ENCODE measurements around the gene NOC2L.

NOC2L gene

DNA sequence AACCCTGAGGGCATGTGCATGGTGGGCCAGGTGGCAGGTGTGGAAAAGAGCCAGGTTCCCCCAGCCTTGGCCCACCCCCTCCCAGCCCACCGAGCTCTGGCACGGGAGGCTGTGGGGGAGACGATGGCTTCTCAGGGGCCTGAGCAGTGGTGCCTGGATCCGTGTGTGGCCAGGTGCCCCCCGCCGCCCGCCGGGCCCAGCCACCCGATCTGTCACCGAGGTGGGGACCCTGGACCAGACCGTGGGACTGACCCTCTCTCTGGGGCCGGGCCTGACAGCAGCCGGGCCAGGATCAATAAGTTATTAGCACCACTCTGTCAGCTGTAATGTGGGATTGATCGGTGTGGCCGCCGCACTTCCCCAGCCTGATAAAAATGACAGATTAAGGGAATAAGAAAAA lies 21.5 kb downstream of the NOC2L start:
- no peak for DNase-seq (ENCODE audit: low read depth)
- TF ChIP-seq, protein P1, sequence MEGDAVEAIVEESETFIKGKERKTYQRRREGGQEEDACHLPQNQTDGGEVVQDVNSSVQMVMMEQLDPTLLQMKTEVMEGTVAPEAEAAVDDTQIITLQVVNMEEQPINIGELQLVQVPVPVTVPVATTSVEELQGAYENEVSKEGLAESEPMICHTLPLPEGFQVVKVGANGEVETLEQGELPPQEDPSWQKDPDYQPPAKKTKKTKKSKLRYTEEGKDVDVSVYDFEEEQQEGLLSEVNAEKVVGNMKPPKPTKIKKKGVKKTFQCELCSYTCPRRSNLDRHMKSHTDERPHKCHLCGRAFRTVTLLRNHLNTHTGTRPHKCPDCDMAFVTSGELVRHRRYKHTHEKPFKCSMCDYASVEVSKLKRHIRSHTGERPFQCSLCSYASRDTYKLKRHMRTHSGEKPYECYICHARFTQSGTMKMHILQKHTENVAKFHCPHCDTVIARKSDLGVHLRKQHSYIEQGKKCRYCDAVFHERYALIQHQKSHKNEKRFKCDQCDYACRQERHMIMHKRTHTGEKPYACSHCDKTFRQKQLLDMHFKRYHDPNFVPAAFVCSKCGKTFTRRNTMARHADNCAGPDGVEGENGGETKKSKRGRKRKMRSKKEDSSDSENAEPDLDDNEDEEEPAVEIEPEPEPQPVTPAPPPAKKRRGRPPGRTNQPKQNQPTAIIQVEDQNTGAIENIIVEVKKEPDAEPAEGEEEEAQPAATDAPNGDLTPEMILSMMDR (conservative IDR thresholded peaks at IDR 0.05; ENCODE audit: low read depth, low read length), result no peak
- no peak overlapping the region for H3K4me3 ChIP-seq (ENCODE audit: low read length)

DNA sequence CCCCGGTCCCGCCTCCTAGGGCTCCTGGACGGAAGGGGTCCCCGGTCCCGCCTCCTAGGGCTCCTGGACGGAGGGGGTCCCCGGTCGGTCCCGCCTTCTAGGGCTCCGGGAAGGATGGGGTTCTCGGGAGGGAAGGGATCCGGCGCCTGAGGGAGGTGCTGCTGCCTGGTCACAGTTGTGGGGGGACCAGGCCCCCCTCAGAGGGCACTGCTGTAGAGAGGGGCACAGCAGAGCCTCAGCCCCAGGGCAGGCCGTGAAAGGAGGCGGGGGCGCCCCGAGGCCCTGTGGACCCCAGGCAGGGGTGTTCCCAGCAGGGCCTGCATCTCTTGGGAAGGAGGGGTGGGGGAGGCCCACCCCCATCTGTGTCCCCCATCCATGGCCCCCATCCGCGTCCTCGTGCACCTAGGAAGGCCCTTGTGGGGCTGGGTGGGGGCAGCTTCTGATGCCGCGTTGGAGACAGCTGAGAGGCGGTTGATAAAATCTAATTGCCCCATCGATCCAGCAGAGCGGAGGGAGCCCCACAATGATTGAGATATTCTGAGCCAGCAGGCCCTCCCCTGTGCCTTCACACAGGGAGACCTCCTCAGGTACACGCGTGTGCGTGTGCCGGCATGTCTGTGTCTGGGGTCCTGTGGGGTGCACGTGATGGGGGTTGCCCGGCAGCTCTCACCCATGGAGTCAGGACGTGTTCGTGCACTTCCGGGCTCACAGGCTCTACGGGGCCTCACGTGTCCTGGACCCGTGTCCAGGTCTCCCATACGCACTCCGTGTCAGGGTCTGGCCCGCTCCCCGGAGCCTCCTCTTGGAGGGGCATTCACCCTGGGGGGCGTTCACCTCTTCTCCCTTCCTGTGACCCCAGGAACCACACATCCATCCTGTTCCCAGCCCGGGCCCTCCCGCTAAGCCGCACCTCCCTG lies 22.4 kb downstream of the NOC2L start:
- no peak overlapping the region for H3K4me3 ChIP-seq (ENCODE audit: low read length)
- no peak for DNase-seq (ENCODE audit: low read depth)
- TF ChIP-seq, protein P1 (conservative IDR thresholded peaks at IDR 0.05; ENCODE audit: low read depth, low read length), result no peak

DNA sequence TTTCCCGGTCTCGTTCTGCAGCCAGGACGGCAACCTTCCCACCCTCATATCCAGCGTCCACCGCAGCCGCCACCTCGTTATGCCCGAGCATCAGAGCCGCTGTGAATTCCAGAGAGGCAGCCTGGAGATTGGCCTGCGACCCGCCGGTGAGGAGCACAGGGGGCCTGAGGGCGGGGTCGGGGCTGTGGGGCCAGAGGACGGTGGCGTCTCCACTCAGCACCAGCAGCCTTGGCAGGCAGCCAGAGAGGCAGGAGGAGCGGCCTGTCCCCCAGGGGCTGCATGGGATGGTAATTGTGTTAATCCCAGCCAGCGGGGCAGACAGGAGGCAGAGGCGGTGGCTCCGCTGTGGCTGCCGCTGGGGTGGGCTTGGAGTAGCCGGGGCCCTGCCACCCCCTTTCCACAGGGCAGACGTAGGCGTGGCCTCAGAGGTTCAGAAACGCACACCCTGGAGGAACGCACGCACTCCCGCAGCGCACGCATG lies 23.3 kb downstream of the NOC2L start:
- H3K4me3 ChIP-seq (ENCODE audit: low read length), result no peak overlapping the region
- peak; percentile 59 for DNase-seq (ENCODE audit: low read depth)
- TF ChIP-seq, protein P1 (conservative IDR thresholded peaks at IDR 0.05; ENCODE audit: low read depth, low read length), result no peak

DNA sequence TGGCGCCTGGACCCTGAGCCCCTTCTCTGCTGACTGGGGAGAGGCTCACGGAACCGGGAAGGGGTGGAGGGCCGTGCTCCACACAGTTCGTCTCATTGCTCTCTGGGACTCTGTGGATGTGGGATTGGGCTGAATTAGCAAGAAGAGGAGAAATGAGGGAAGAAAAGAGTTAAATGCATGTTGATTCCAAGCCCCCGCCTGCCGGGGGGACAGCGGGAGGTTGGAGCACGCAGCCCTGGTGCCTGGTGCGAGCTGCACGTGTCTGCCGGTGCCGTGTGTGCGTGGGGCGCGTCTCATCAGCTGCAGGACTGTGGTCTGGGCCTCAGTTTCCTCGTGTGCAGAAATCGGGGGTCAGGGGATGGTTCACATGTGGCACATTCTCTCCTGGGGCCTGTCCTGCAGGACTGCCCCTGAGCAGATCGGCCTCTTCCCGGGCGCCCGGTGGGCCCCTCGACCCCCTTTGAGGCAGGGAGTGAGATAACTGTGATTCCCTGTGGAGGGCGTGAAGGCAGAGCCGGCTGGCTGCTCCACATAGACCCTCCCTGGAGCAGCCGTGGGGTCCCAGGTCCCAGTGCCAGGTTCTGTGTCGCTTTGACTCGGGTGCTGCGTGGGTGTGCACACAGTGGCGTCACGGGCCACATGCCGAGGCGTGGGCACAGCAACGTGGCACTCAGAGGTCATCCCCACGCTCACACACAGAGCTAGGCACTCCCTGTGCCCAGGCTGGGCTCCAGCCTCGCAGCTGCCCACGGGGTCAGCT lies 23.9 kb downstream of the NOC2L start:
- H3K4me3 ChIP-seq (ENCODE audit: low read length), result peak overlapping the region; percentile 7
- no peak for DNase-seq (ENCODE audit: low read depth)
- TF ChIP-seq, protein P1 (conservative IDR thresholded peaks at IDR 0.05; ENCODE audit: low read depth, low read length), result no peak

DNA sequence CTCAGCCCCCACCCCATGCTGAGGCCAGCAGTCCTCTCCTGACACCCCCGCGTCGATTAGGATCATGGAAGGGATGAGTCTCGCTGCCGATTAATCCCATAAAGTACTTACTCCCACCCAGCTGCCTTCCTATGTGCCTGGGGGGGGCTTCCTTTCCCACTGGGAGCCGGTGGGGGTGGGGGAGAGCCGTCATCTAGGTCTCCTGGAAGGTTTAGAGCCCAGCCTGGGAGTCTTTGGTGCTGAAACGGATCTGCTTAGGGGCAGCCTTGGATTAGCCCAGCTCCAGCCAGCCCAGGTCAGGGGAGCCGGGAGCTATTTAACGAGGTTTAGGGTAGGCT lies 25.5 kb downstream of the NOC2L start:
- TF ChIP-seq, protein P1 (conservative IDR thresholded peaks at IDR 0.05; ENCODE audit: low read depth, low read length), result no peak
- DNase-seq (ENCODE audit: low read depth), result no peak

DNA sequence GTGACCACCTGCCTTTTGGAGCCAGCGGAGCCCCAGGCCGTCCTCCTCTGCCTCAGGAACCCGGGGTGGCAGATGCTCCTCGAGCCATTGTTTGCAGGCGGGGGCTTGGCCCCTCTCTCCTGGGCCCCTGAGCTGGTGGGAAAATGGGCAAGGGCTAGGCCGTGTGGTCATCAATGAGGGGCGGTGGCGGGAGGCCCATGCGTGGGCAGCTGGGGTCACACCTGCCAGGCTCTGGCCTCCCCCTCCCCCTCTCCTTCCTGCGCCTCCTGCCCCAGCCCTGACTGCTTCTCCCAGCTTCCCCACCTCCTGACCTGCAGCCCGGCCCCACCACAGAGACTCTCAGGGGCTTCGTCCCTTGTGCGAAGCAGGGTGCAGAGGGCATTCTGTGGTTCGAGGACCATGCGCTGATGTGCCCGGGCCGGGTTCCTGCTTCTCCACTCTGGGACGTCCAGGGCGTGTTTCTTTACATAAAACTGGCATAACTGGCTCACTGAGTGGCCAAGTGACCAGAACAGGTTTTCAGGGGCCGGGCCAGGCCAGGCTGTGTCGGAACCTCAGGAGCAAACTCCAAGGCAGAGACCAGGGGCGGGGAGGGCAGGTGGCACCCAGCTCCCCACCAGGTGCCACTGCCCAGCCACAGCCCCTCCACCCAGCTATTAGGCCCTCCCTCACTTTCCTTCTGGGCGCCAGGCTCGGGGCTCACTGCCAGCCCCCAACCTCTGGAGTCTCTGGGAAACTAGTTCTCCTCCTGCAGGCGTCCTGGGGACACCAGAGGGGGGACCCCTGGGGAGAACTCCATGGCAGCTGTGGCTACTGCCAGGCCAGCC lies 26.1 kb downstream of the NOC2L start:
- TF ChIP-seq, protein P1 (conservative IDR thresholded peaks at IDR 0.05; ENCODE audit: low read depth, low read length), result no peak
- no peak overlapping the region for H3K4me3 ChIP-seq (ENCODE audit: low read length)
- no peak for DNase-seq (ENCODE audit: low read depth)

More for the DNA sequence above, 25.5 kb downstream of the NOC2L start:
- H3K4me3 ChIP-seq (ENCODE audit: low read length), result no peak overlapping the region
